HG03378 (cell line): Measurements from ENCODE around the gene SLC8A3.
"Not testable (repeated sequence)": the region's sequence is repeated elsewhere in the genome, so short reads cannot be mapped to it uniquely, and the experiment has no call there.

Experiments
- ATAC-seq: cut with Tn5 transposase; IDR thresholded peaks from one replicate; pipeline ENCODE4 v1.9.1; 2021; ENCODE audit warnings: mild to moderate bottlenecking, moderate library complexity; ENCODE audit not compliant: unreplicated experiment

Gene SLC8A3

DNA sequence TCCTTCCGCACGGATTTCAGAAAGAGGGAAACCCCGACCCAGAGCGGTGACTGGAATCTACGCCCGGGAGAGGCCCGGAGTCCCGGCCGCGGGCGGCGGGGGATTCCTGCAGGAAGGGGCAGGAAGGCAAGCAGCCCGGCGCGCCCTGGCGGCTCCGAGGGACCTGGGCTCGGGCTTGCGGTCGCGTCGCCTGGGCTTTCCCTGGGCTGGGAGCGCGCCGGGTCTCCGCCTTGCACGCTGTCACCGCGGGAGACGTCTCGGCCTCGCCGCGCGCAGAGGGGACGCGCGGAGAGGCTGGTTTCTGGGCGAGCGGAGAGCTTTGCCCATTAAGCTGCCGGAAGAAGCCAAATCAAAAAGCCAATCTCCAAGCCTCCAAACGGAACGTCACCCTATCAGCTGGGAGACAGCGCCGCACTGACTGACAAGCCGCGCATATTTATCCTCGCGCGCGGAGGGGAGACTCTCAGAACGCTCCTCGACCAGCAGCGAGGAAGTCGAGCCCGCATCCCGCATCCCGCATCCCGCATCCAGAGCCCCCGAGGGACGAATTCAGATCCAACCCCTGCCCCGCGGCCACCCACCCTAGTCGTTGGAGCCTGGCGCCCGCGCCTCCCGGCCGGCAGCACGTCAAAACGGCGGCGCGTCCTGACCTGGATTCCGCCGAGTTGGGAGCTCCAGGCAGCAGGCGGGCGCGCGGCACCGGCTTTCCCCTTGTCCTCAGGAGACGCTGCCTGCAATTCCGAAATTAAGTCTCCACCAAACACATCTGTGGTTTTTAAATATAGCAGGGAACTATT, at the start of gene SLC8A3:
Gene SLC8A3, minus strand, starts transcription at position 293 of the 797 bp plus-strand sequence. CDS start 20,529 bp downstream, outside the sequence.
- no peak for ATAC-seq

GRCh38 chr14:70237710-70238109, 49.0 kb upstream of the SLC8A3 start:
- ATAC-seq: no peak

DNA sequence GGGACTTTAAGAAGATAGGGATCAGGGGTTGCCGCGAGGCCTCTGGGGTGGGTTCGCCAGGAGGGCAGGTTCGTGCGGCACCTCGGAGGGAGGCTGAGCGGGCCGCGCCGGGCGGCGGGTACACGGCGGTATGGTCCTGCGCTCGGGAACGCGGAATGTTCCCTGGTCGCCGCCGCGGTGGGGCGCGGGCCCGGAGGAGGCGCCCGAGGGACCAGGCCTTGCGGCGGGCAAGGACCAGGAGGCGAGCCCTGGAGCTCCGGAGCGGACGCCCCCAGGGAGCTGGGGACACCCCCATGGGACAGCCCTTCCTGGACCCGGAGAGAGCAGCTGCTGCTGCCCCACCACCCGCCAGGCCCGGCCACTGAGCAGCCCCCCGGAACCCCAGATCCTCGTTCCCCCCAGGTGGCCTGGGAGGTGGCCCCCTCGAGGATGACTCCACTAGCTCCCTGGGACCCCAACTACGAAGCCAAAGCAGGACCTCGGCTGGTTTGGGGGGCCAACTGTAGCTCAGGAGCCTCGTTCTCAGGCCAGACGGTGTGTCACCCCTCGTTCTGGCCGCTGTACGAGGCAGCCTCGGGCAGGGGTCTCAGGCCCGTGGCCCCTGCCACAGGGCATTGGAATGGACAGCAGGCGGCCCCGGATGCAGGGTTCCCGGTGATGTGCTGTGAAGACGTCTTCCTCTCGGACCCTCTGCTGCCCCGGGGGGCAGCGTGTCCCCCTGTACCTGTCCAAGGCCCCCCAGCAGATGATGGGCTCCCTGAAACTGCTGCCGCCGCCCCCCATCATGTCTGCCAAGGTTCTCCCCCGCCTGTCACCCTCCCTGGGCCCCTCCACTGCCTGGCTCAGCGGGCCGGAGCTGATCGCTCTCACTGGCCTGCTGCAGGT, 45.6 kb upstream of the SLC8A3 start:
- no peak for ATAC-seq

- not testable (repeated sequence) for ATAC-seq
Measured at GRCh38 chr14:70231756-70232544, 43.2 kb upstream of the SLC8A3 start.

DNA sequence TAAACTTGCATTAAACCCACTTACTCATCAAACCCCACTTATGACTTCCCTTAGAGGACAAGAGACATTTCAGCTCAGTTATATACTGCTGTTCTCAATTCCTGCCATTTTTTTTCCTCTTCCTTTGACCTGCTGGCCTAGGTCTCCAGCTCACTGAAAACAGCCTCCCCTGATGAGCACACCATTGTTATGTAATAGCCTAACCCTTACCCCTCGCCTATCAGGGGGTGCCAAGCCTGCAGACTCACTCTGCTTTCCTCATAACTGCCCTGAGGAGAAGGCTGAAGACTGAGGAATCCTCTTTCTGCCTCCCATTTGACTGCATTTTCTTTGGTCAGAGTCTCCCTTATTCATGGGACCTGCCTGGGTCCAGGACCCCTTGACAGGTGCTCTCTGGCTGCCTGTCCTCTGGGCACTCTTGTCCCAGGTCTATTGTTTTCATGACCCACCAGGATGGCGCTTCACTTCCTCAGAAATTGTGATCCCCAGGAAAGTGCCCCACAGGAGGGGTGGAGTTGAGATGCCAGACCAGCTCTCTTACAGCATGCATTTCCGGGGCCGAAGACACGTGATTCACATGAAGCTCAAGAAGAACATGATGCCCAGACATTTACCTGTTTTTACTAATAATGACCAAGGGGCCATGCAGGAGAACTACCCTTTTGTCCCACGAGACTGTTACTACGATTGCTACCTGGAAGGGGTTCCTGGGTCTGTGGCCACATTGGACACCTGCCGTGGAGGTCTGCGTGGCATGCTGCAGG, 41.3 kb upstream of the SLC8A3 start:
- not testable (repeated sequence) for ATAC-seq

DNA sequence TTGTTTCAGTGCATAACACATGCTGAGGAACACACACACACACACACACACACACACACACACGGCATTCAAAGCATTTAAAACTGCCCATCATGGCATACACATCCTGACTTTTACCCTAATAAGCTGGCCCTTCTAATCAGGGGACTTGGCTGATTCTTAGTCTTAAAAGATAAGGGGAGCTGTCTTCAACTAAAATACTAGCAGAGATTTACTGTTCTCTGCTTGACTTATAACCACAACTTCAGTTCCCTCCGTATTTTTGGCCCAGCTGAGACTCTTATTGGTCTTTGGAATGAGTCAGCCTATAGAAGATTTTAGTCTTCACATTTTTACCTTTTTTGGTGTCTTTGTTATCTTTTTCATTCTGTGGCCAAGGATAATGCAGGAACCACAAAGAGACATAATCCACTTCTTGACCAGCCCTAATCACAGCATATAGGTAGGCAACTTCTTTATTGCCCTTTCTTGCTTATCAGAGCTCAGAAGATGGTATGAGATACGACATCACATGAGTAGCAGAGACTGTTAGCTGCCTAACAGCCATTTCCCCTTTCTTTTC, 25.1 kb upstream of the SLC8A3 start:
- ATAC-seq: no peak

- no peak for ATAC-seq
Measured at GRCh38 chr14:70212752-70213151, 24.0 kb upstream of the SLC8A3 start.

DNA sequence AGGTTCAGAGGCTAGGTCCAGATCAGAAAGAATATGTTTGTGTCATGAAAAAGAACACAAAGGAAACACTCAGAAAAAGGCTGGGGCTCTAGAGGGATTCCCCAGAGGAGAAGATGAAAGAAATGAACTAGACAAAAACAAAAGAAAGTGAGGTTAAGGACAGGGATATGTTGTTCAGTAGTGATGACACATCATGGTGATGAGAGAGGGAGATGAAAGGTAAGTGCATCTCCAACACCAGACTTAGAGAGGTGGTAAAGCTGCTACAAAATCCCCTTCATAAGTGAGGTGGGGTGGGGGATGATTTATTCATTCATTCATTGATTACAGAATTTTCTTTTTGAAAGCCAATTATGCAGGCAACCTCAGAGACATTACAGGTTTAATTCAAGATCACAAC, 19.6 kb upstream of the SLC8A3 start:
- no peak for ATAC-seq

- ATAC-seq: no peak
Measured at GRCh38 chr14:70203686-70204085, 14.9 kb upstream of the SLC8A3 start.

GRCh38 chr14:70201994-70202393, 13.2 kb upstream of the SLC8A3 start:
- no peak for ATAC-seq

GRCh38 chr14:70193396-70193795, 4.6 kb upstream of the SLC8A3 start:
- no peak for ATAC-seq

DNA sequence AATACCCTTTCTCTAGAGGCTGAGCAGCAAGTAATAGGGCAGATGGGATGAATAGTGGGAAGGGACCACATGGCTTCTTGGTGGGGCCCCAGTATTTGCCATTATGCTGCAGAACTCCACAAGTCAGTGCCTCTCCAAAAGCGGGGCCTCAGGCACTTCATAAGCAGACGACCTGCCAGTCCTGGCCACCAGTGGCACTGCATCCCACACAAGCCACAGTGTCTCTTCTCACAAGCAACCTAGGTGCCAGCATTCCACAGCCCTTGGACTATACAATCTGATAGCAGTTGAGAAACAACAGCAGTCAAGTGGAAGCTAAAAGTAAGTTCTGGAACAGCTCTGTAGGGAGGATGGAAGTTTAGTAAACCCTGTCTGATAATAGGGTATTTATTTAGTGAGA, 4.2 kb upstream of the SLC8A3 start:
- no peak for ATAC-seq

GRCh38 chr14:70190156-70190555, 1.4 kb upstream of the SLC8A3 start:
- no peak for ATAC-seq

GRCh38 chr14:70189456-70190077, 816 bp upstream of the SLC8A3 start:
- no peak for ATAC-seq

GRCh38 chr14:70188322-70188658, 461 bp downstream of the SLC8A3 start:
- ATAC-seq: no peak

- ATAC-seq: no peak
Measured at GRCh38 chr14:70186900-70187451, 1.8 kb downstream of the SLC8A3 start.

GRCh38 chr14:70183991-70184390, 4.8 kb downstream of the SLC8A3 start:
- peak; percentile 59 for ATAC-seq

DNA sequence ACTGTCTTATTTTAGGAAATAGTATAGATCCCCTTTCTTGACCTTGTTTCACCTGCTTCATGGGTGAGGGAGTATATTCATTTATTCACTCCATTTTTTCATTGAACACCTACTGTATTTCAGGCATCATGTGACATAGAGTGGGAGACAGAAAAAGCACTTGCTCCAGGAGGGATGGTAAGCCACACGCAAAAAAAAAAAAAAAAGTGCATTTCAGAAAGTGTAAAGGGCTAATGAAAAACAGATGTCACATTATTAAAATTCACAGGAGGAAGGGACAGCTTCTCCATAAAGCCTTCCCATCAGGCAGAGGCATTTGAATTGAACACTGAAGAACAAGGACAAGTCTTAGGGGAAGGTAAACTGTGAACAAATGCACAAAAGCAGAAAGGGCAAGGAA, 7.5 kb downstream of the SLC8A3 start:
- ATAC-seq: no peak

DNA sequence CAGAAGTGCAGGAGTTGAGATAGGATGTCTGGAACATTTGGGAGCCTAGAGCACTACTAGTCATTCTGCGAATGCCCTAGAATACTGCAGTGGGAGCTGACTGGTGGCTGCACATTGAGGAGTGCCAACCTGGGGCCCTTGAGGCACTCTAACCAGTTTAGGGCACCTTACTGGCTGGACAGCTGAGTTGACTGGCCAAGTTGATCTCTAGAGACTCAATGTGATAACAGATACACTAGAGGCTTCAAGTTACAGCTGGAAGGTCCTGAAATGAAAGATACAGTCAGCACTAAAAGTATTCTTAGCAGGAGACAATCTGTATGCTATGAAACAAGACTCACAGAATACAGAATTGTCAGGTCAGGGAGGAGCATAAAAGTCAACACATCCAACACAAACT, 8.0 kb downstream of the SLC8A3 start:
- ATAC-seq: no peak
